A549 treated with RU486 at 1 μM for 4 hours (cell line): ENCODE results near the gene RALGPS2. TPM values are rescaled to one million over a fixed set of nuclear protein-coding genes. Genes with fewer than 3 reads are reported as not detected.

Source experiments
- total RNA-seq: library from RNA; stranded (reverse); fragments of 200-300 nt; extraction: Qiagen RNA extraction; gene quantifications from 5 replicates; pipeline ENCODE4 v1.2.3, GENCODE V29; 2022; ENCODE audit warnings: low read depth

RALGPS2 gene, protein sequence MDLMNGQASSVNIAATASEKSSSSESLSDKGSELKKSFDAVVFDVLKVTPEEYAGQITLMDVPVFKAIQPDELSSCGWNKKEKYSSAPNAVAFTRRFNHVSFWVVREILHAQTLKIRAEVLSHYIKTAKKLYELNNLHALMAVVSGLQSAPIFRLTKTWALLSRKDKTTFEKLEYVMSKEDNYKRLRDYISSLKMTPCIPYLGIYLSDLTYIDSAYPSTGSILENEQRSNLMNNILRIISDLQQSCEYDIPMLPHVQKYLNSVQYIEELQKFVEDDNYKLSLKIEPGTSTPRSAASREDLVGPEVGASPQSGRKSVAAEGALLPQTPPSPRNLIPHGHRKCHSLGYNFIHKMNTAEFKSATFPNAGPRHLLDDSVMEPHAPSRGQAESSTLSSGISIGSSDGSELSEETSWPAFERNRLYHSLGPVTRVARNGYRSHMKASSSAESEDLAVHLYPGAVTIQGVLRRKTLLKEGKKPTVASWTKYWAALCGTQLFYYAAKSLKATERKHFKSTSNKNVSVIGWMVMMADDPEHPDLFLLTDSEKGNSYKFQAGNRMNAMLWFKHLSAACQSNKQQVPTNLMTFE
- 13.1 to 28.5 TPM (median 23.0 TPM) in 5 replicates for total RNA-seq

DNA sequence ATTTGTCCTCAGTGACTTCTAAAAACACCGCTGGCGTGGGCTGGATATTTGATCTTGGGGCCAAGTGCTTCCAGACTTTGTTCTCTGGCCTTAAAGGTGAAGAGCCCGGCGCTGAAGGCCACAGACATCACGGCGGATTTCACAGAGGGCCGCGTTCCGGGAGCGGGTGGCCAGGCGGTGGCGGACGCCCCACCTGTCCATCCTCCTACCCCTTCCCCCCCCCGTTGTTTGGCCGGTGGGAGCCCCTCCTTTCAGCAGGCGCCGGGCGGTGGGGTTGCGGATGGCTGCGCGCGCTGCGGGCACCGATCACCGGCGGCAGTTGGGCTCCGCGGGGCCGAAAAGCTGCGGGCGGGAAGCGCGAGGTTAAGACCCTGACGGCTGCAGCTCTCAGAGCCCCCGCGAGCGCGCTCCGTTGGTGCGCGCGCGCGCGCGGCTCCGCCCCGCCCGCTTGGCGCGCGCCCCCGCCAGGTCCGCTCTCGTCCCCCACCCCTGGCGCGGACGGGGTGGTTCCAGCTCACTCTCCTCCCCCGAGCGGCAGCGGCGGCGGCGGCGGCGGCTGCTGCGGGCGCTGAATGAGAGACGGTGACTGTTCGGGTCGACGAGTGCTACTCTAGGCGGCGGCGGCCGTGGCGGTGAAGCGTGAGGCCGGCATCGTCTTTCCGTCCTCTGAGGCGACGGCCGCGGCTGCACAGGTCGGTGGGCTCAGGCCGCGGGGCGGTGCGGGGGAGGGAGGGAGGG, at the start of gene RALGPS2:
Gene RALGPS2 (plus strand): TSS at position 517 of the 738 bp plus-strand sequence. CDS start 51,521 bp downstream, outside the sequence.

DNA sequence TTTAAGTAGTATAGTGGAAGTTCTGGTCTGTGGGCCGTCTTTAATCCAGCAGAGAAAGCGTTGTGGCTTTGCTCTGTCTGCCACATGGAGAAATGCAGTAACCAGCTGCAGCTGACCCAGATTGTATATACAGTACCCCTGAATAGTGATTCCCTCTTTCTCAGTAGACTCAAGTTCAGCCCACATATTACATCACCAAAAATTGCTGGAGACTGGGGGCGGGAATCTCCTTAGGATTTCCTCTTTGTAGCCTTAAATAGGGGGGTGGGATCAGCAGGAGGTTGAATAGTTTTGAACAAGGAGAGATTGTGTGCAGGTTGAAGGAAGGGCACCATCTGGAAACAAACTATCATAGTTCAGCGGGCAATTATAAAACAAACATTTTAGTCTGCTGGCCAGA, 145.9 kb downstream of the RALGPS2 start, which contains the start of gene ANGPTL1:
Gene ANGPTL1 (minus strand): TSS at position 134 of the 400 bp plus-strand sequence. CDS start 5,301 bp downstream, outside the sequence.

Other genes starting within 250 kb of the RALGPS2 start
- not detected in 5 replicates for gene CLEC20A, start 228.3 kb upstream of the RALGPS2 start, total RNA-seq
- 0.08 to 0.12 TPM in 2 of 5 replicates, not detected in the others for gene TEX35, start 212.1 kb upstream of the RALGPS2 start, total RNA-seq
- not detected in 5 replicates for gene ANGPTL1, start 145.8 kb downstream of the RALGPS2 start, total RNA-seq